HG03378 (cell line): Measurements from ENCODE around the gene SOX11.

ENCODE experiments used
- ATAC-seq: cut with Tn5 transposase; IDR thresholded peaks from one replicate; pipeline ENCODE4 v1.9.1; 2021; ENCODE audit warnings: mild to moderate bottlenecking, moderate library complexity; ENCODE audit not compliant: unreplicated experiment

SOX11 gene

GRCh38 chr2:5722236-5722635 is 30.1 kb downstream of the SOX11 start:
- no peak for ATAC-seq

- no peak for ATAC-seq
Measured at GRCh38 chr2:5723791-5724735, 31.9 kb downstream of the SOX11 start.

GRCh38 chr2:5725072-5725471 is 32.9 kb downstream of the SOX11 start:
- ATAC-seq: no peak

- ATAC-seq: no peak
Measured at GRCh38 chr2:5725794-5726463, 33.7 kb downstream of the SOX11 start.

GRCh38 chr2:5727235-5727634 is 35.1 kb downstream of the SOX11 start:
- ATAC-seq: no peak

GRCh38 chr2:5729416-5729815 is 37.2 kb downstream of the SOX11 start:
- ATAC-seq: no peak

GRCh38 chr2:5730386-5730785 is 38.2 kb downstream of the SOX11 start:
- no peak for ATAC-seq

- ATAC-seq: no peak
Measured at GRCh38 chr2:5734859-5735520, 42.8 kb downstream of the SOX11 start.

GRCh38 chr2:5735521-5735861 is 43.3 kb downstream of the SOX11 start:
- ATAC-seq: no peak

- no peak for ATAC-seq
Measured at GRCh38 chr2:5736050-5736449, 43.9 kb downstream of the SOX11 start.

- no peak for ATAC-seq
Measured at GRCh38 chr2:5736886-5737285, 44.7 kb downstream of the SOX11 start.

GRCh38 chr2:5740053-5740452 is 47.9 kb downstream of the SOX11 start:
- ATAC-seq: no peak

- ATAC-seq: no peak
Measured at GRCh38 chr2:5740817-5741216, 48.6 kb downstream of the SOX11 start.

GRCh38 chr2:5741242-5741641 is 49.1 kb downstream of the SOX11 start:
- no peak for ATAC-seq

- no peak for ATAC-seq
Measured at GRCh38 chr2:5742126-5742525, 49.9 kb downstream of the SOX11 start.

GRCh38 chr2:5748391-5748790 is 56.2 kb downstream of the SOX11 start:
- ATAC-seq: no peak

GRCh38 chr2:5748946-5749345 is 56.8 kb downstream of the SOX11 start:
- ATAC-seq: no peak

- no peak for ATAC-seq
Measured at GRCh38 chr2:5749347-5749746, 57.2 kb downstream of the SOX11 start.
